Skeletal muscle tissue (tissue), 4 donors: ENCODE results near the gene PAOX. TPM values are rescaled to one million over a fixed set of nuclear protein-coding genes. Genes with fewer than 3 reads are reported as not detected.
"Not testable (repeated sequence)": the region's sequence is repeated elsewhere in the genome, so short reads cannot be mapped to it uniquely, and the experiment has no call there.

Experiments
- H3K27ac ChIP-seq: one replicate; pipeline ENCODE4 v1.7.0; 2013; ENCODE audit warnings: mild to moderate bottlenecking, low read depth, low read length, inconsistent platforms
- H3K27me3 ChIP-seq, 3 donors: one replicate each; pipeline ENCODE4 v1.7.0; 2013; ENCODE audit warnings: low read length in 3 of 3; ENCODE audit not compliant: control insufficient read depth in 3 of 3, insufficient read depth in 3 of 3
- H3K36me3 ChIP-seq, 3 donors: one replicate each; pipeline ENCODE4 v1.7.0; 2013; ENCODE audit warnings: low read length in 3 of 3; ENCODE audit not compliant: control insufficient read depth in 3 of 3, insufficient read depth in 3 of 3
- H3K4me1 ChIP-seq, 3 donors: one replicate each; pipeline ENCODE4 v1.7.0; 2013; ENCODE audit warnings: low read length in 3 of 3, mild to moderate bottlenecking in 3 of 3; ENCODE audit not compliant: control insufficient read depth in 3 of 3, insufficient read depth in 3 of 3
- H3K4me3 ChIP-seq, 3 donors: one replicate each; pipeline ENCODE4 v1.7.0; 2013; ENCODE audit warnings: low read length in 3 of 3
- H3K9ac ChIP-seq, 3 donors: one replicate each; pipeline ENCODE4 v1.7.0; 2013; ENCODE audit warnings: low read length in 3 of 3, mild to moderate bottlenecking in 3 of 3, moderate library complexity in 2 of 3, low read depth in 1 of 3
- H3K9me3 ChIP-seq, 3 donors: one replicate each; pipeline ENCODE4 v1.7.0; 2013; ENCODE audit warnings: low read length in 3 of 3; ENCODE audit not compliant: control insufficient read depth in 3 of 3
- total RNA-seq: library from RNA; depleted of rRNA; stranded (reverse); fragments of >200 nt; gene quantifications from one replicate; pipeline ENCODE4 v1.2.3, GENCODE V29; 2014
- donor health status: Osteomylitis.

The PAOX gene
- total RNA-seq, 1 donor from 2014 or later: 7.3 TPM

DNA sequence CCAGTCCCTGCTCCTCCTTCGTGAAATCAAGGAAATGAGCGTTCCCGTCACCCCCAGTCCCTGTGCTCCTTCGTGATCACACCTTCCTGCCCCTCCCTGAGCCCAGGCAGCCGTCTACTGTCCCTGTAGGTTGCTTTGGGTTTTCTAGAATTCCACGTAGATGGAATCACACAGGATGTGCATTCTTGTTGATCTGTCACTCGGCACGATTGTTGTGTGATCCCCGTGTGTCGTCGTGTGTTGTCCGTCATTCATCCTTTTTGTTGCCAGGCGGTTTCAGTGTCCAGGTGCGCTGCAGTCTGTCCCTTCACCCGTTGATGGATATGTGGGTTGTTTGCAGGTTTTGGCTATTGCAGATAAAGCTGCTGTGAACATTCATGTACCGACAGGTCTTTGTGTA, 24.3 kb downstream of the PAOX start:
- Histone ChIP-seq H3K4me3 (no peak overlapping the region), H3K36me3 (peaks cover 36 to 52% (median 45%) of the 10 kb centered on the region in 3 donors), H3K27me3 (no peaks in the 10 kb centered on the region), H3K27ac (no peak overlapping the region), H3K9me3 (no peaks in the 10 kb centered on the region), H3K9ac (no peak overlapping the region), H3K4me1 (no peaks in the 10 kb centered on the region)

DNA sequence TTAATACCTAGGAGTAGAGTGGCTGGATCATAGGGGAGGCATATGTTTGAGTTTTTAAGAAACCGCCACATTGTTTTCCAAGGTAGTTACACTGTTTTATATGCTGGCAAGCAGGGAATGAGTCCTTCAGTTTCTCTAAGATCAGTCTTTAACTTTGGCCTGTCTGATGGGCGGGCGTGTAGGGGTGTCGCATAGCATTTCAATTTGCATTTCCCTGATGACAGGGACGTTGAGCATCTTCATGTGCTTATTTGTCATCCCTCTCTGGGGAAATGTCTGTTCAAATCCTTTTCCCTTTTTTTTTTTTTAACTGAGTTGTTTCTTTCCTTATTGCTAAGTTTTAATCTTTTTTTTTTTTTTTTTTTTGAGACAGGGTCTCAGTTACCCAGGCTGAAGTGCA, 24.7 kb downstream of the PAOX start:
- Histone ChIP-seq H3K27ac (no peak overlapping the region), H3K9ac (no peak overlapping the region), H3K9me3 (no peaks in the 10 kb centered on the region), H3K27me3 (no peaks in the 10 kb centered on the region), H3K4me3 (no peak overlapping the region), H3K4me1 (no peaks in the 10 kb centered on the region), H3K36me3 (peaks cover 32 to 48% (median 41%) of the 10 kb centered on the region in 3 donors)

DNA sequence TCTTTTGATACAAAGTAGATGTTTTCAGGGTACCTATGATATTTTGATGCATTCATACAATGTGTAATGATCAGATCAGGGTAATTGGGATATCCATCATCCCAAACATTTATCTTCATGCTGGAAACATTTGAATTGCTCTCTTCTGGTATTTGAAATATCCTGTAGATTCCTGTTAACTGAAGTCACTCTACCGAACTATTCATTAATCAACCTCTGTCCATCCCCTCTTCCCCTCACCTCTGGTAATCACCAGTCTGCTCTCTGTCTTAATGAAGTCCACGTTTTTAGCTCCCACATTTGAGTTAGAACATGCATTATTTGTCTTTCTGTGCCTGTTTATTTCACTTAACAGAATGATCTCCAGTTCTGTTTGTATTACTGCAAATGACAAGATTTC, 26.2 kb downstream of the PAOX start:
- H3K27ac ChIP-seq: no peak overlapping the region

GRCh38 chr10:133405844-133406527, 26.9 kb downstream of the PAOX start:
- Histone ChIP-seq H3K4me3 (no peak overlapping the region), H3K9me3 (peaks cover 0 to 2% (median 0%) of the 10 kb centered on the region in 3 donors), H3K9ac (no peak overlapping the region), H3K36me3 (peaks cover 24 to 50% (median 27%) of the 10 kb centered on the region in 3 donors), H3K27ac (no peak overlapping the region), H3K4me1 (no peaks in the 10 kb centered on the region), H3K27me3 (no peaks in the 10 kb centered on the region)

More for the DNA sequence above, 26.2 kb downstream of the PAOX start:
- no peaks in the 10 kb centered on the region for H3K27me3 ChIP-seq
- peaks cover 22 to 46% (median 29%) of the 10 kb centered on the region in 3 donors for H3K36me3 ChIP-seq
- no peaks in the 10 kb centered on the region for H3K4me1 ChIP-seq
- no peak overlapping the region for H3K9ac ChIP-seq
- no peak overlapping the region for H3K4me3 ChIP-seq
- H3K9me3 ChIP-seq: no peaks in the 10 kb centered on the region

DNA sequence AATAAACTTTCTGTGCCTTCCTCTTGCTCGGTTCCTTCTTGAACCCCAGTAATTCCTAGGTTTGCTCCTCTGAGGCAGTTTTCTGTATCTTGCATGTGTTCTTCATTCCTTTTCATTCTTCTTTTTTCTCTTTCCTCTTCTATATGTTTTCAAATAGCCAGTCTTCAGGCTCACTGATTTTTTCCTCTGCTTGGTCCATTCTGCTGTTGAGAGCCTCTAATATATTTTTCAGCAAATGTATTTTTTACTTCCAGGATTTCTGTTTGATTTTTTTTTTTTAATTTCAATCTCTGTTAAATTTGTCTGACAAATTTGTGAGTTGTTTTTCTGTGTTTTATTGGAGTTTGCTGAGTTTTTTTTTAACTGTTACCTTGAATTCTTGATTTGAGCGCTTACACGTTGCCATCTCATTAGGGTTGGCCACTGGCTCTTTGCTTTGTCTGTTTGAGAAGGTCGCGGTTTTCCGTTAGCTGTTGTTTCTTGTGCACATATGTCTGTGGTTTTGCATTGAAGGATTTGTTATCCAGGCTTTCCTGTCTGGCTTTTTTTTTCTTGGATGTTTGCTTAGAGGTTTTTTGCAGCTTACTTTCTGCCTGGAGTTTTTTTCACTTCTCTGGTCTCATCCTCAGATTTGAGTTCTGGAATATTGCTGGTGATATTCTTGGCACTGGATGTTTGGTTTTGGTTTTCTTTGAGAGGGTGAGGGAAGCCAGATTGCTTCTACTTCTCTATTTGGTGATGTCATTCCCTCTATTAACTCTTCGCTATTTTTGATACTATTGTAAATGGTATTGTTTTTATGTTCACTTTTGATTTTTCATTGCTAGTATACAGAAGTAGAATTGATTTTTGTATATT, 32.7 kb downstream of the PAOX start:
- Histone ChIP-seq H3K9me3 (peaks cover 0 to 16% (median 7%) of the 10 kb centered on the region in 3 donors), H3K27ac (no peak overlapping the region)

GRCh38 chr10:133412381-133412711, 33.3 kb downstream of the PAOX start:
- no peaks in the 10 kb centered on the region for H3K4me1 ChIP-seq
- H3K27ac ChIP-seq: no peak overlapping the region
- H3K9ac ChIP-seq: no peak overlapping the region
- peaks cover 10 to 38% (median 27%) of the 10 kb centered on the region in 3 donors for H3K36me3 ChIP-seq
- no peaks in the 10 kb centered on the region for H3K27me3 ChIP-seq
- no peak overlapping the region for H3K4me3 ChIP-seq
- peaks cover 0 to 16% (median 7%) of the 10 kb centered on the region in 3 donors for H3K9me3 ChIP-seq

More for the DNA sequence above, 32.7 kb downstream of the PAOX start:
- Histone ChIP-seq H3K27me3 (no peaks in the 10 kb centered on the region), H3K9ac (no peak overlapping the region), H3K4me3 (no peak overlapping the region), H3K4me1 (no peaks in the 10 kb centered on the region), H3K36me3 (peaks cover 10 to 40% (median 27%) of the 10 kb centered on the region in 3 donors)

GRCh38 chr10:133414401-133414800, 35.3 kb downstream of the PAOX start:
- not testable (repeated sequence) for H3K4me1 ChIP-seq, H3K27ac ChIP-seq, H3K4me3 ChIP-seq, H3K27me3 ChIP-seq, H3K9ac ChIP-seq
- Histone ChIP-seq H3K9me3 (peaks cover 0 to 16% (median 7%) of the 10 kb centered on the region in 3 donors), H3K36me3 (peaks cover 20 to 40% (median 30%) of the 10 kb centered on the region in 3 donors)

DNA sequence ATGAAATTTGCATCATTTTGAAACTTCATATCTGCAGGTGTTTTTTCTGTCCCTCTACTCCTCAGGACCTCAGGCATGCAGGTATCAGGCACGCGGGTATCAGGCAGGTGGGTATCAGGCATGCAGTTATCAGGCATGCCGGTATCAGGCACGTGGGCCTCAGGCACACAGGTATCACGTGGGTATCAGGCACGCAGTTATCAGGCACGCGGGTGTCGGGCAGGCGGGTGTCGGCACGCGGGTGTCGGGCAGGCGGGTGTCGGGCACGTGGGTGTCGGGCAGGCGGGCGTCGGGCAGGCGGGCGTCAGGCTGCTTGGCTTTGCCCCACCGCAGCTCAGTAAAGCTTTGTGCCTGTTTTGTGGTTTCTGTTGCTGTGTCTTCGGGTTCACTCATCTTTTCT, 36.7 kb downstream of the PAOX start:
- no peaks in the 10 kb centered on the region for H3K4me1 ChIP-seq
- peaks cover 0 to 16% (median 7%) of the 10 kb centered on the region in 3 donors for H3K9me3 ChIP-seq
- no peak overlapping the region for H3K4me3 ChIP-seq
- H3K27ac ChIP-seq: no peak overlapping the region
- peaks cover 30 to 43% (median 43%) of the 10 kb centered on the region in 3 donors for H3K36me3 ChIP-seq
- peaks cover 0 to 6% (median 0%) of the 10 kb centered on the region in 3 donors for H3K27me3 ChIP-seq
- no peak overlapping the region for H3K9ac ChIP-seq

DNA sequence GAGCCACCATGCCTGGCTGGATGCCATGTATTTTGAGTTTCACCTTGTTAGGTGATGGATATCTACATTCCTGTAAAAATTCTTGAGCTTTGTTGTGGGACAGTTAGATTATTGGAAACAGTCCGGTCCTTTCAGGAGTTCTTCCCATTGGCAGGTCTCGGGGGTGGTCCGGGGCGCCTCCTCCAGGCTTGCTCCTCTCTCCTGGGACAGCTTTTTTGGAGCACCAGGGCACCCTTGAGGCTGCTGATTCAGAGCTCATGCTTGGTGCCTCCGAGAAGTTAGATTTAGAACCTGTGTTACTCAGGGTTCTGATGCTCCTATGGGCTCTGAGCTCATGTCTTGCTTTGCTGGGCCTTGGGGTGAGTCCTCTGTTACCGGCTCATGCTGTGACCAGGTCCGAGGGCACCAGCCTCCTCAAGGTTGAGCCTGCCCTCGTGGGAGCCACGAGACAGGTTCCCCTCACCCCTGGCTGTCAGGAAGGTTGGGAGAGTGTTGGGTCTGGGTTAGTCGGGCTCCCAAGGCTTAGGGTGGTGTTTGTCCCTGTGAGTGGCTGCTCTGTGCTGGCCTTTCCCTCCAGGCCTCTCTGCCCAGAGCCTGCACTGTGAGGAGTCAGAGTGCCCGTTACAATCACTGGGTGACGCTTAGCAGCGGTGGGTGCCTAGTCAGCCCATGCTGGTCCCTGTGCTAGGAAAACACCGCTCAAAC, 39.4 kb downstream of the PAOX start:
- Histone ChIP-seq H3K9ac (no peak overlapping the region), H3K4me1 (peaks cover 0 to 5% (median 0%) of the 10 kb centered on the region in 3 donors), H3K27ac (no peak overlapping the region), H3K27me3 (peaks cover 10 to 24% (median 18%) of the 10 kb centered on the region in 3 donors), H3K36me3 (peaks cover 28 to 30% (median 28%) of the 10 kb centered on the region in 3 donors), H3K4me3 (no peak overlapping the region), H3K9me3 (no peaks in the 10 kb centered on the region)
